HepG2 (cell line): ENCODE data around the gene BDH2. TPM values are rescaled to one million over a fixed set of nuclear protein-coding genes. Genes with fewer than 3 reads are reported as not detected.
A peak's percentile ranks its signal among the peaks of the same experiment; 100 is the strongest.

Source experiments
- ARNT2 ChIP-seq: sonication (generic); formaldehyde crosslinking; IDR thresholded peaks from 2 replicates; pipeline ENCODE4 v1.8.0; 2022; ENCODE audit warnings: mild to moderate bottlenecking, low read depth, missing genetic modification reagents, moderate library complexity
- ELK4 ChIP-seq: sonication (generic); formaldehyde crosslinking; IDR thresholded peaks from 2 replicates; pipeline ENCODE4 v1.9.0; 2021; ENCODE audit warnings: missing genetic modification reagents, borderline replicate concordance
- HNF1B ChIP-seq: sonication (generic); formaldehyde crosslinking; IDR thresholded peaks from 2 replicates; pipeline ENCODE4 v1.5.1; 2020; ENCODE audit warnings: mild to moderate bottlenecking, moderate library complexity, missing genetic modification reagents
- MIXL1 ChIP-seq: IDR thresholded peaks from 2 replicates; pipeline ENCODE4 v1.6.1; 2016
- MLXIP ChIP-seq: sonication (generic); formaldehyde crosslinking; IDR thresholded peaks from 2 replicates; pipeline ENCODE4 v1.9.0; 2021; ENCODE audit warnings: missing genetic modification reagents, borderline replicate concordance
- MTA3 ChIP-seq: sonication (generic); formaldehyde crosslinking; IDR thresholded peaks from 2 replicates; pipeline ENCODE4 v1.4.0; 2020; ENCODE audit warnings: missing genetic modification reagents
- NCOA2 ChIP-seq: sonication (generic); formaldehyde crosslinking; IDR thresholded peaks from 2 replicates; pipeline ENCODE4 v1.8.0; 2022; ENCODE audit warnings: inconsistent platforms
- NFE2L2 ChIP-seq: fragments of 150-350 bp; IDR thresholded peaks from 2 replicates; pipeline ENCODE4 v1.6.1; 2014; ENCODE audit warnings: low read length
- NR3C1 ChIP-seq: sonication (generic); formaldehyde crosslinking; IDR thresholded peaks from 2 replicates; pipeline ENCODE4 v1.4.0; 2020; ENCODE audit warnings: missing genetic modification reagents
- REXO4 ChIP-seq: sonication (generic); formaldehyde crosslinking; IDR thresholded peaks from 2 replicates; pipeline ENCODE4 v1.8.0; 2022; ENCODE audit warnings: missing genetic modification reagents, mild to moderate bottlenecking, borderline replicate concordance
- SRSF4 ChIP-seq: fragments of 200-400 bp; formaldehyde crosslinking; IDR thresholded peaks from one replicate; pipeline ENCODE4 v1.6.1; 2018; ENCODE audit warnings: mild to moderate bottlenecking, low read depth, low read length, moderate library complexity; ENCODE audit not compliant: poor library complexity, severe bottlenecking
- STAT6 ChIP-seq: sonication (generic); formaldehyde crosslinking; IDR thresholded peaks from 2 replicates; pipeline ENCODE4 v1.4.0; 2020; ENCODE audit warnings: missing genetic modification reagents, mild to moderate bottlenecking, borderline replicate concordance
- TEAD3 ChIP-seq: optimal IDR thresholded peaks from 2 replicates; pipeline ENCODE3; 2016; ENCODE audit warnings: borderline replicate concordance
- ZFP36L1 ChIP-seq: sonication (generic); formaldehyde crosslinking; IDR thresholded peaks from 2 replicates; pipeline ENCODE4 v1.8.0; 2022; ENCODE audit warnings: mild to moderate bottlenecking, missing genetic modification reagents, moderate library complexity
- ZNF468 ChIP-seq: sonication (generic); formaldehyde crosslinking; IDR thresholded peaks from 2 replicates; pipeline ENCODE4 v1.8.0; 2022; ENCODE audit warnings: mild to moderate bottlenecking, moderate library complexity, missing genetic modification reagents
- ZNF674 ChIP-seq: sonication (generic); formaldehyde crosslinking; IDR thresholded peaks from 2 replicates; pipeline ENCODE4 v1.5.0; 2020; ENCODE audit warnings: low read depth, mild to moderate bottlenecking, missing genetic modification reagents
- ZXDC ChIP-seq: sonication (generic); formaldehyde crosslinking; IDR thresholded peaks from 2 replicates; pipeline ENCODE4 v1.5.0; 2020; ENCODE audit warnings: mild to moderate bottlenecking, missing genetic modification reagents
- polyA plus RNA-seq, 8 experiments: library from polyadenylated mRNA; depleted of rRNA in 3 of 8; stranded (reverse) in 7 of 8; unstranded in 1 of 8; fragments of >200 nt; fragmentation: Illumina TruSeq in 4 of 8; extraction: Trizol in 4 of 8; gene quantifications; 2 replicates each; pipeline versions ENCODE4 v1.2.1 to v1.2.3, GENCODE V29; 2011 to 2016; ENCODE audit warnings: low read depth in 4 of 8, missing spikeins in 1 of 8, mixed read lengths in 1 of 8; ENCODE audit not compliant: insufficient read depth in 1 of 8
- total RNA-seq, 5 experiments: library from RNA; depleted of rRNA; stranded (reverse); fragments of >200 nt; fragmentation: Illumina TruSeq; extraction: Trizol; gene quantifications; 2 replicates each; pipeline ENCODE4 v1.2.3, GENCODE V29; 2016; ENCODE audit warnings: low read depth in 1 of 5

The BDH2 gene
- total and polyA plus RNA-seq, 2 of the 13 experiments (the other 11 are each of a cell fraction or from before 2014, with no cell fraction given) = 34.8 to 46.2 TPM

- TF ChIP-seq MIXL1 (CRISPR knock-in tag) (peak; percentile 81), ZXDC (no peak), ARNT2 (CRISPR knock-in tag) (peak; percentile 46; the same call in 1 of the 2 replicates), SRSF4 (no peak), MTA3 (CRISPR knock-in tag) (no peak), NCOA2 (CRISPR knock-in tag) (peak; percentile 81), ZNF674 (CRISPR knock-in tag) (no peak), STAT6 (CRISPR knock-in tag) (no peak), NFE2L2 (no peak), TEAD3 (CRISPR knock-in tag) (peak; percentile 89), NR3C1 (no peak), ZNF468 (CRISPR knock-in tag) (no peak), MLXIP (peak; percentile 84; the same call in 1 of the 2 replicates), REXO4 (CRISPR knock-in tag) (no peak), HNF1B (CRISPR knock-in tag) (peak; percentile 53; the same call in 1 of the 2 replicates), ZFP36L1 (CRISPR knock-in tag) (0 out of 2 replicates have a peak, but pooled peaks have one; percentile 2), ELK4 (CRISPR knock-in tag) (no peak)
Observed at GRCh38 chr4:103075435-103075893, 24.2 kb downstream of the BDH2 start (continued).
